Suprapubic skin (tissue), 4 donors: Measurements from ENCODE around the gene GADD45G. TPM values are rescaled to one million over a fixed set of nuclear protein-coding genes. Genes with fewer than 3 reads are reported as not detected.

Experiments
- DNase-seq, 2 donors: peaks; one replicate each; pipeline ENCODE4 v3.0.0-alpha.2; 2019; ENCODE audit warnings: low spot score in 2 of 2
- H3K27ac ChIP-seq: fragments of 200-600 bp; sonication (generic); one replicate; pipeline ENCODE4 v1.5.1; 2019
- H3K27me3 ChIP-seq: fragments of 200-600 bp; sonication (generic); one replicate; pipeline ENCODE4 v1.5.1; 2019
- H3K36me3 ChIP-seq: fragments of 200-600 bp; sonication (generic); one replicate; pipeline ENCODE4 v1.5.1; 2019
- H3K4me1 ChIP-seq: fragments of 200-600 bp; sonication (generic); one replicate; pipeline ENCODE4 v1.5.1; 2019
- H3K4me3 ChIP-seq: fragments of 200-600 bp; sonication (generic); one replicate; pipeline ENCODE4 v1.5.1; 2019; ENCODE audit warnings: mild to moderate bottlenecking
- H3K9me3 ChIP-seq: fragments of 200-600 bp; sonication (generic); one replicate; pipeline ENCODE4 v1.5.1; 2019
- EP300 ChIP-seq: sonication (generic); formaldehyde crosslinking; IDR thresholded peaks from one replicate; pipeline ENCODE4 v1.6.1; 2017; ENCODE audit warnings: antibody characterized with exemption
- POLR2A ChIP-seq, 2 donors: fragments of 450-650 bp; IDR thresholded peaks; one replicate each; pipeline ENCODE4 v1.6.1; 2017; ENCODE audit warnings: antibody characterized with exemption in 2 of 2, mild to moderate bottlenecking in 2 of 2, moderate library complexity in 2 of 2
- POLR2AphosphoS5 ChIP-seq, 3 donors: sonication (generic); formaldehyde crosslinking; IDR thresholded peaks; one replicate each; pipeline ENCODE4 v1.6.1; 2017; ENCODE audit warnings: antibody characterized with exemption in 3 of 3
- WGBS: methylation state at CpG from one replicate; pipeline ENCODE4 v1.1.5; 2018; 5-methylcytosine and 5-hydroxymethylcytosine counted together
- total RNA-seq, 4 donors: library from RNA; depleted of rRNA; stranded (reverse); fragments of >200 nt; gene quantifications; one replicate each; pipeline ENCODE4 v1.1.0, GENCODE V29; 2016
- TF ChIP-seq, protein P1 (sequence below), 2 donors: fragments of 200-600 bp in 1 of 2; fragments of 450-650 bp in 1 of 2; sonication (generic) in 1 of 2; IDR thresholded peaks; one replicate each; pipeline ENCODE4 v1.5.1; 2016 to 2019; ENCODE audit warnings: antibody characterized with exemption in 2 of 2, mild to moderate bottlenecking in 1 of 2, moderate library complexity in 1 of 2

Gene GADD45G
- total RNA-seq, 4 donors from 2014 or later: 4.6 to 9.7 (median 6.2) TPM

DNA sequence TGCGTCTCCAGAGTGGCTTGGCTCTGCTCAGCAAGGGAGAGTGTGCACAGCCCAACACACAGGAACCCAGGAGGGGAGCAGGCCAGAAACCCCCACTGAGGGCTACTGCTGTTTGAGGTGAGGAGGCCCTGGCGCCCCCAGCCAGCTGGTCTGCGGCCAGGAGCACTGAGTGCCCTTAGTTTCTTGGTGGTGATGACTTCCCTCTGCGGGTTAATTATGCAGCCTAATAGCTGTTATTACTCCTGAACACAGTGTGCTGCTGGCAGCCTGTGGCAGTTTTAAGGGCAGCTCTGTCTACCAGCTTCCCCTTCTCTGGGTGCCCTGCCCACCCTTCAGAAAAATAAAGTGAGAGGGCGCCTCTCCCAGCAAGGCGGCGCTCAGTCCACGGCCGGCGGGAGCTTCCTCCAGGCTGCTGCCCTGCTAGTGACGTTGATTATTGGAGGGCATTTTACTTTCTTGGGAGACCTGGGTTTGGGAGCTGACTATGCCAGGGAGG is 19.2 kb downstream of the GADD45G start:
- H3K4me3 ChIP-seq: no peak overlapping the region
- no peaks in the 10 kb centered on the region for H3K9me3 ChIP-seq
- no peaks in the 10 kb centered on the region for H3K36me3 ChIP-seq
- peaks cover 4% of the 10 kb centered on the region for H3K4me1 ChIP-seq
- H3K27me3 ChIP-seq: no peaks in the 10 kb centered on the region
- H3K27ac ChIP-seq: no peak overlapping the region
- DNase-seq: no peak
- WGBS: 84% methylated on average over 5 of the region's 11 CpGs
- no peak for TF ChIP-seq EP300
- TF ChIP-seq POLR2AphosphoS5 (IDR thresholded peaks at IDR 0.05): no peak
- no peak for TF ChIP-seq POLR2A (IDR thresholded peaks at IDR 0.05)
- TF ChIP-seq, protein P1, sequence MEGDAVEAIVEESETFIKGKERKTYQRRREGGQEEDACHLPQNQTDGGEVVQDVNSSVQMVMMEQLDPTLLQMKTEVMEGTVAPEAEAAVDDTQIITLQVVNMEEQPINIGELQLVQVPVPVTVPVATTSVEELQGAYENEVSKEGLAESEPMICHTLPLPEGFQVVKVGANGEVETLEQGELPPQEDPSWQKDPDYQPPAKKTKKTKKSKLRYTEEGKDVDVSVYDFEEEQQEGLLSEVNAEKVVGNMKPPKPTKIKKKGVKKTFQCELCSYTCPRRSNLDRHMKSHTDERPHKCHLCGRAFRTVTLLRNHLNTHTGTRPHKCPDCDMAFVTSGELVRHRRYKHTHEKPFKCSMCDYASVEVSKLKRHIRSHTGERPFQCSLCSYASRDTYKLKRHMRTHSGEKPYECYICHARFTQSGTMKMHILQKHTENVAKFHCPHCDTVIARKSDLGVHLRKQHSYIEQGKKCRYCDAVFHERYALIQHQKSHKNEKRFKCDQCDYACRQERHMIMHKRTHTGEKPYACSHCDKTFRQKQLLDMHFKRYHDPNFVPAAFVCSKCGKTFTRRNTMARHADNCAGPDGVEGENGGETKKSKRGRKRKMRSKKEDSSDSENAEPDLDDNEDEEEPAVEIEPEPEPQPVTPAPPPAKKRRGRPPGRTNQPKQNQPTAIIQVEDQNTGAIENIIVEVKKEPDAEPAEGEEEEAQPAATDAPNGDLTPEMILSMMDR (IDR thresholded peaks at IDR 0.05): no peak

DNA sequence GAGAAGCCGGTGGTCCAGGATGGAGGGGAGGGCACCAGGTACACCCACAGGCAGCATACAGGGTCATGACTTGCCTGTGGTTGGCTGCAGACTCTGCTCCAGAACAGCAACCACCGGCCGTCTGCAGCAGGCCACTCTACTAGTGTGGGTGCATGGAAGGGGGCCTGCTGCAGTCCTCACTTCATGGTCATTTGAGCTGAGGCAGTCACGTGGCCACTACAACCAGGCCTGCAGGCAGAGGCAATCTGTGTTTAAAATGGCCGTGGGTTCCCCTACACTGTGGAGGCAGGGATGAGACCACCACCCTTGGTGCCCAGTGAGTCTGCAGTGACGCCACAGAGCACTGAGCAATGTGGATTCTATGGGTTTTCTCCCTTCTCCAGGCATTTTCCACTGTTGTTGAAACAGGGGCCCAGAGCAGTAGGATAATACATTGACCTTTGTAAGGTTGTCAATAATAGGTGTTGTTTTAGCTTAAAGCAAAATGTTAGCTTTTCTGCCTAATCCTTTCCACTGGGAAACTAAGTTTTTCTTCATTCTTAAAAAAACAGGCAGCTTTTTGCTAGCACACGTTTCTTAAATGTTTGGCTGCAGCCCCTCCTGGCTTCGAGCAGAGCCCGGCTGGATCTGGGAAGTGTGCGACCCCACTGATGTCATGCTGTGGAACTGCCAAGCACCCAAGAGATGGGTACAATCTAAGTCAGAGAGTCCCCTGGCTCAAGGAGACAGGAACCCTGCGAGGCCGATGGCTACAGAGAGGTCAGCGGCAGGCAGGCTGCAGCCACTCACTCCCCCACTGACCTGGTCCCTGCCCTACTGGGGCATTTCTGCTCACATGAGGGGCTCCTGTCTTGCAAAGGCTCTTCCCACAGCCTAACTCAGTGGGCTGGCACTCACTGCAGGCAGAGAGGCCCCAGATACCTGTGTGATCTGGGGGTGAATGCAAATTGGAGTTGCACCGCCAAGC is 21.2 kb downstream of the GADD45G start:
- TF ChIP-seq POLR2A (IDR thresholded peaks at IDR 0.05) (no peak), POLR2AphosphoS5 (IDR thresholded peaks at IDR 0.05) (no peak), EP300 (no peak)
- TF ChIP-seq, protein P1 (IDR thresholded peaks at IDR 0.05): no peak
- no peak for DNase-seq
- Histone ChIP-seq H3K27me3 (no peaks in the 10 kb centered on the region), H3K4me1 (peaks cover 4% of the 10 kb centered on the region), H3K9me3 (no peaks in the 10 kb centered on the region), H3K36me3 (no peaks in the 10 kb centered on the region), H3K4me3 (no peak overlapping the region), H3K27ac (no peak overlapping the region)
- WGBS: 90% methylated on average over 8 of the region's 14 CpGs

DNA sequence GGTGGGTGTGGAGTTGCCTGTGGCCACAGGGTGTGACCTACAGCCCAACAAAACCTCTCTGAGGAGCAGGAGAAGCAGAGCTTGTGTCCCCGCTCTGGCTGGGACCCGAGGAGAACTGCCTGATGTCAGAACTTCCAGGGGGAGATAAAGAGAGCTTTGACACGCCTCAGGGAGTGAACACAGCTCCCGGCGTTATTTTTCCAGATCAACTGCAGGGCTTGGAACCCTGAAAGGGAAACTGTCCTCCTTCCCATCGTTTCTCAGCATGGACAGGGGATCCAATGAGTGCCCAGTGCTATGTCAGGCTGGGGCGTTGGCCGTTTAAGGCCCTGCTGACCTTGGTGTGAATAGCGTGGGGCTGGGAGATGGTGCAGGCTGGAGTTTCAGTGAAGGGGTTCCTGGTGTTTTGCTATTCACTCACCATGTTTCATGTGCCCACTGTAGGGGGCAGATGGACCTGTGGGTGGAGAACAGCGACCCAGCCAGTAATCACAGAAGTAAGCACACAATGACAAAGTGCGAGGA is 22.0 kb downstream of the GADD45G start:
- no peak overlapping the region for H3K27ac ChIP-seq
- TF ChIP-seq, protein P1 (IDR thresholded peaks at IDR 0.05): no peak
- TF ChIP-seq POLR2A (IDR thresholded peaks at IDR 0.05): no peak
- no peak for TF ChIP-seq POLR2AphosphoS5 (IDR thresholded peaks at IDR 0.05)
- no peak for TF ChIP-seq EP300
- WGBS: 68% methylated on average over 11 of the region's 11 CpGs
- H3K36me3 ChIP-seq: no peaks in the 10 kb centered on the region
- H3K9me3 ChIP-seq: no peaks in the 10 kb centered on the region
- no peak overlapping the region for H3K4me3 ChIP-seq
- H3K27me3 ChIP-seq: no peaks in the 10 kb centered on the region
- H3K4me1 ChIP-seq: peaks cover 3% of the 10 kb centered on the region
- no peak for DNase-seq

DNA sequence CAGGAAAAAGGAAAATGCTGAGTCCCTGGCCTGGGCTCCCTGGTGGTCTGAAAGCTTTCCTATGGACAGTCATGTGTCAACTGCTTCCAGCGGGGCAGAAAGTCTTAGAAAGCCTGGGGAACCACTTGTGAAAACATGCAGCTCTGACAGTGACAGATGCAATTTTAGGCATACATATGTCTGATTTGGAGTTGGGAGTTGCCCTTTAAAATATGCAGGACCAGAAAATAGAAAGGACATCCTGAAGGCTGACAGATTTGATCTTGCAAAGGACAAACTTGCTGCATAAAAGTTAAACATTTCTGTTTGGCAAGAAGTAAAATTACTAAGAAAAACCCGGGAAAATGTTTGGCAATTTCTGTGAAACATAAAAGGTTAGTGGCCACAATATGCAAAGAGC is 23.8 kb downstream of the GADD45G start:
- 80% methylated on average over 2 of the region's 2 CpGs for WGBS
- Histone ChIP-seq H3K4me1 (no peaks in the 10 kb centered on the region), H3K36me3 (no peaks in the 10 kb centered on the region), H3K27ac (no peak overlapping the region), H3K27me3 (no peaks in the 10 kb centered on the region), H3K4me3 (no peak overlapping the region), H3K9me3 (no peaks in the 10 kb centered on the region)
- DNase-seq: no peak
- no peak for TF ChIP-seq POLR2AphosphoS5 (IDR thresholded peaks at IDR 0.05)
- TF ChIP-seq, protein P1 (IDR thresholded peaks at IDR 0.05): no peak
- TF ChIP-seq EP300: no peak
- TF ChIP-seq POLR2A (IDR thresholded peaks at IDR 0.05): no peak
